Loucy (cell line): ENCODE data around the gene ACTRT2.

Experiments used
- CTCF ChIP-seq: fragments of 200-600 bp; sonication (generic); conservative IDR thresholded peaks from 2 replicates; pipeline ENCODE4 v1.5.1; 2014; ENCODE audit warnings: mild to moderate bottlenecking, antibody characterized with exemption, low read length
- EZH2phosphoT487 ChIP-seq: fragments of 200-600 bp; IDR thresholded peaks from 2 replicates; pipeline ENCODE4 v1.6.1; 2018; ENCODE audit warnings: antibody characterized with exemption, mild to moderate bottlenecking, moderate library complexity, borderline replicate concordance

DNA sequence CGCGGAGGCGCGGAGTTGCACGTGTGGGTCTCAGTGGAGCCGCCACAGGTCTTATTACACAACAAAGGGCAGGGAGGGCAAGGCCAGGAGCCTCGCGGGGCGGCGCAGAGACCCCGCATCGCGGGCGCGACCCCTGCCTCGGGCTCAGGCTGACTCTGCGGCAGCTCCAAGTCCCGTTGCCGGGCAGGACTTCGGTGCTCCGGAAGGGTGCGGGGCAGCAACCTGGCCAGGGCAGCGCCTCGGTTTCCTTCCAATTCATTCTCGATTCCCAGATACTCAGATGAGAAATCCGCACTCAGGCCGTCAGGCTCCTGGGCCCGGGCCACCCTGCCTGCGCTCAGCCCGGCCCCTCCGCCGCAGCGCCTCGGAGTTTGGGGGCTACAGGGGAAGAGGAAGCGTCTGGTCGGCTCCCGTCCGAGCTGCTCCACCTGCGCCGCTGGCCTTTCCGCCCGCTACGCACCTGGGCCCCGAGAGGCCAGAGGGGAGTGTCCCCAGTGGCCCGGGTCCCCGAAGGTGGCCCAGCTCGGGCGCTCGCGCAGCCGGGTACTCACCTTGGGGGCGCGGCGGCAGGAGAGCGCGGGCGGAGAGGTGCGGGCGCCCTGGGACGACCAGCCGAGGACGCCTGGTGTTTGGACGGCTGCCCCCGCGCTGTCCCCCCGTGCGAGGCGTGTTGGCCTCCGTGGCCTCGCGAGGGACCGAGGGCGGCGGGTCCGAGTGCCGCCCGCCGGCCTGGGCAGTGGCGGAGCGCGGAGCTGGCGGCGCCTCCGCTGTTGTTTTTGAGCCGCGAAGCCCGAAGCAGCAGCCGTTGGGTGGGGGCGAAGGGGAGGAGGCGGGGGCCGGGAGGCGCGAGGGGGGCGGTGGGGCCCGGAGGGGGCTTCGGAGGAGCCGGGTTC, 46.6 kb downstream of the ACTRT2 start:
- no peak for TF ChIP-seq CTCF
- TF ChIP-seq EZH2phosphoT487 = no peak
